H9 (cell line): ENCODE data around the gene SP110. TPM values are rescaled to one million over a fixed set of nuclear protein-coding genes. Genes with fewer than 3 reads are reported as not detected.

Experiments
- DNase-seq: peaks from one replicate; pipeline ENCODE4 v3.0.0-alpha.2; 2017
- H2AFZ ChIP-seq: one replicate; pipeline ENCODE4 v1.6.1; 2013; ENCODE audit warnings: mild to moderate bottlenecking, low read length, control low read depth, moderate library complexity
- H2AK5ac ChIP-seq: 2 replicates; pipeline ENCODE4 v1.6.1; 2013; ENCODE audit warnings: low read length, control low read depth, mixed read lengths; ENCODE audit not compliant: insufficient read length
- H2BK120ac ChIP-seq: one replicate; pipeline ENCODE4 v1.6.1; 2013; ENCODE audit warnings: low read depth, mild to moderate bottlenecking, low read length, control low read depth, inconsistent platforms; ENCODE audit not compliant: poor library complexity, severe bottlenecking
- H2BK12ac ChIP-seq: 2 replicates; pipeline ENCODE4 v1.6.1; 2013; ENCODE audit warnings: low read length, control low read depth, mixed read lengths, low read depth; ENCODE audit not compliant: insufficient read length
- H2BK15ac ChIP-seq: 2 replicates; pipeline ENCODE4 v1.6.1; 2013; ENCODE audit warnings: low read depth, low read length, control low read depth
- H2BK20ac ChIP-seq: one replicate; pipeline ENCODE4 v1.6.1; 2013; ENCODE audit warnings: low read depth, mild to moderate bottlenecking, low read length, control low read depth, inconsistent platforms; ENCODE audit not compliant: poor library complexity, severe bottlenecking
- H2BK5ac ChIP-seq: 2 replicates; pipeline ENCODE4 v1.6.1; 2013; ENCODE audit warnings: low read length, control low read depth, mixed read lengths; ENCODE audit not compliant: insufficient read length
- H3K14ac ChIP-seq: 2 replicates; pipeline ENCODE4 v1.6.1; 2013; ENCODE audit warnings: low read length, control low read depth; ENCODE audit not compliant: insufficient read depth
- H3K18ac ChIP-seq: 2 replicates; pipeline ENCODE4 v1.6.1; 2013; ENCODE audit warnings: low read depth, mild to moderate bottlenecking, mixed read lengths, low read length, control low read depth; ENCODE audit not compliant: insufficient read length
- H3K23ac ChIP-seq: 2 replicates; pipeline ENCODE4 v1.6.1; 2013; ENCODE audit warnings: low read length, control low read depth, mixed read lengths, low read depth; ENCODE audit not compliant: insufficient read length
- H3K23me2 ChIP-seq: 2 replicates; pipeline ENCODE4 v1.6.1; 2013; ENCODE audit warnings: low read depth, mild to moderate bottlenecking, mixed read lengths, low read length, control low read depth; ENCODE audit not compliant: insufficient read length, poor library complexity, severe bottlenecking
- H3K27ac ChIP-seq: 2 replicates; pipeline ENCODE4 v1.5.1; 2013; ENCODE audit warnings: low read length, control low read depth, mixed read lengths, low read depth; ENCODE audit not compliant: insufficient read length
- H3K27me3 ChIP-seq: 2 replicates; pipeline ENCODE4 v1.6.1; 2013; ENCODE audit warnings: low read length, control low read depth, inconsistent platforms; ENCODE audit not compliant: insufficient read depth
- H3K4ac ChIP-seq: 2 replicates; pipeline ENCODE4 v1.6.1; 2013; ENCODE audit warnings: low read depth, mild to moderate bottlenecking, control low read depth, inconsistent platforms, low read length, moderate library complexity
- H3K4me1 ChIP-seq: 2 replicates; pipeline ENCODE4 v1.6.1; 2013; ENCODE audit warnings: low read length, control low read depth, inconsistent platforms; ENCODE audit not compliant: insufficient read depth
- H3K4me2 ChIP-seq: 2 replicates; pipeline ENCODE4 v1.6.1; 2013; ENCODE audit warnings: low read length, control low read depth, mixed read lengths; ENCODE audit not compliant: insufficient read length, insufficient read depth
- H3K56ac ChIP-seq: 2 replicates; pipeline ENCODE4 v1.6.1; 2013; ENCODE audit warnings: low read depth, mild to moderate bottlenecking, mixed read lengths, low read length, control low read depth; ENCODE audit not compliant: insufficient read length
- H3K79me1 ChIP-seq: 2 replicates; pipeline ENCODE4 v1.6.1; 2013; ENCODE audit warnings: low read depth, mild to moderate bottlenecking, moderate library complexity, low read length, control low read depth, inconsistent platforms; ENCODE audit not compliant: insufficient read depth, poor library complexity, severe bottlenecking
- H3K79me2 ChIP-seq: 2 replicates; pipeline ENCODE4 v1.6.1; 2013; ENCODE audit warnings: low read length, control low read depth, inconsistent platforms; ENCODE audit not compliant: insufficient read depth
- H3K9ac ChIP-seq: 2 replicates; pipeline ENCODE4 v1.6.1; 2013; ENCODE audit warnings: low read length, control low read depth, mixed read lengths; ENCODE audit not compliant: insufficient read length; ENCODE audit errors: extremely low read depth
- H3K9me3 ChIP-seq: one replicate; pipeline ENCODE4 v1.6.1; 2013; ENCODE audit warnings: low read depth, low read length, inconsistent platforms; ENCODE audit not compliant: control insufficient read depth
- H3T11ph ChIP-seq: one replicate; pipeline ENCODE4 v1.6.1; 2013; ENCODE audit warnings: mild to moderate bottlenecking, low read length, control low read depth, inconsistent platforms
- H4K20me1 ChIP-seq: one replicate; pipeline ENCODE4 v1.6.1; 2013; ENCODE audit not compliant: control insufficient read depth, insufficient read length, insufficient read depth
- H4K5ac ChIP-seq: 2 replicates; pipeline ENCODE4 v1.6.1; 2013; ENCODE audit warnings: low read depth, mild to moderate bottlenecking, mixed read lengths, low read length, control low read depth; ENCODE audit not compliant: insufficient read length
- H4K8ac ChIP-seq: replicated peaks from 2 replicates; pipeline ENCODE4 v1.6.1; 2013; ENCODE audit warnings: low read length, control low read depth, mixed read lengths, low read depth; ENCODE audit not compliant: insufficient read length
- H4K91ac ChIP-seq: 2 replicates; pipeline ENCODE4 v1.6.1; 2013; ENCODE audit warnings: low read depth, mild to moderate bottlenecking, moderate library complexity, mixed read lengths, low read length, control low read depth; ENCODE audit not compliant: insufficient read length
- H3K27ac Mint-ChIP-seq, 3 experiments: 2 replicates in 2 of 3; 3 replicates in 1 of 3; pipeline ENCODE4 v1.8.0; 2020 to 2021; ENCODE audit warnings: mixed read lengths in 3 of 3, mild to moderate bottlenecking in 1 of 3, moderate library complexity in 1 of 3
- H3K27me3 Mint-ChIP-seq: 2 replicates; pipeline ENCODE4 v1.8.0; 2021; ENCODE audit warnings: low read depth, mild to moderate bottlenecking, moderate library complexity, mixed read lengths
- H3K36me3 Mint-ChIP-seq, 3 experiments: 2 replicates in 2 of 3; 3 replicates in 1 of 3; pipeline ENCODE4 v1.8.0; 2020 to 2021; ENCODE audit warnings: low read depth in 3 of 3, mixed read lengths in 3 of 3; ENCODE audit not compliant: insufficient read depth in 1 of 3
- H3K4me1 Mint-ChIP-seq, 2 experiments: 2 replicates each; pipeline ENCODE4 v1.8.0; 2020; ENCODE audit warnings: mixed read lengths in 2 of 2
- H3K4me3 Mint-ChIP-seq, 2 experiments: 2 replicates in 1 of 2; 3 replicates in 1 of 2; pipeline ENCODE4 v1.8.0; 2020 to 2021; ENCODE audit warnings: mild to moderate bottlenecking in 2 of 2, mixed read lengths in 2 of 2, moderate library complexity in 1 of 2
- H3K9me3 Mint-ChIP-seq, 2 experiments: 2 replicates in 1 of 2; 3 replicates in 1 of 2; pipeline ENCODE4 v1.8.0; 2020; ENCODE audit warnings: mild to moderate bottlenecking in 2 of 2, mixed read lengths in 2 of 2, moderate library complexity in 1 of 2
- CTCF ChIP-seq: fragments of 200-600 bp; sonication (generic); conservative IDR thresholded peaks from 3 replicates; pipeline ENCODE4 v1.8.0; 2021; ENCODE audit warnings: antibody characterized with exemption, mild to moderate bottlenecking
- WGBS: extraction: QIAGEN DNeasy Blood & Tissue Kit; methylation state at CpG from one replicate; pipeline ENCODE4 v1.1.7; 2013; ENCODE audit warnings: missing lambda C conversion rate, low lambda C conversion rate, mixed read lengths; ENCODE audit not compliant: insufficient read length; ENCODE audit errors: extremely low coverage; 5-methylcytosine and 5-hydroxymethylcytosine counted together
- total RNA-seq: library from RNA; stranded (reverse); gene quantifications from 2 replicates; pipeline ENCODE4 v1.2.1, GENCODE V29; 2021

The SP110 gene
- total RNA-seq, 1 experiment from 2014 or later, result 3.7 TPM

DNA sequence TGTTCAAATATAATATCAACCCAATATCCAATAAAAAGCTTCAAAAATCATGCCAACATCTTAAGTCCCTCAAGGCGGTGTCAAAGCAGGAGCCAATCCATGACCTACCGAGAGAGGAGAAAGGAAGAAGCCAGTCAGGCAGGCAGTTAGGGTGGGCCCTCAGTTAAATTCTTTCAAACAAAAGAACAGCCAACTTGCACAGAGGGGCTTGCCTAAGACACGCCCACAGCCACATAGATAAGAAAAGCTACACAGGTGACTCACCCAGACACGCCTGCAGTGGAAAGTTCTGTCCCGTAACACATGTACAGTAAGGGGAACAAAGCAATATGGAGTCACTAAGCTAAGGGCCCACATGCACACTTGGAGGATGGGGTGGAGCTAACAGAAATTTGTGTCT, 61.3 kb downstream of the SP110 start:
- Histone ChIP-seq H3K18ac (no peak overlapping the region), H3K79me2 (no peaks in the 10 kb centered on the region), H3K4me2 (no peak overlapping the region), H2BK120ac (no peak overlapping the region), H2BK15ac (no peak overlapping the region), H3K27me3 (no peaks in the 10 kb centered on the region), H3K9me3 (no peaks in the 10 kb centered on the region), H3K56ac (no peak overlapping the region), H3T11ph (no peak overlapping the region), H4K8ac (no peak overlapping the region), H2AFZ (no peak overlapping the region), H3K9ac (no peak overlapping the region), H4K20me1 (no peaks in the 10 kb centered on the region), H3K23me2 (no peaks in the 10 kb centered on the region), H3K14ac (no peak overlapping the region), H3K27ac (no peak overlapping the region), H2BK12ac (no peak overlapping the region), H2AK5ac (no peak overlapping the region), H3K79me1 (no peaks in the 10 kb centered on the region), H3K23ac (no peak overlapping the region), H3K4me1 (0 out of 2 replicates have a peak, but pooled peaks cover 2% of the 10 kb centered on the region), H4K91ac (no peak overlapping the region), H2BK5ac (no peak overlapping the region), H2BK20ac (no peak overlapping the region), H3K4ac (no peak overlapping the region), H4K5ac (no peak overlapping the region)
- peaks cover 11% of the 10 kb centered on the region in 2 experiments for H3K4me1 Mint-ChIP-seq
- TF ChIP-seq CTCF, result no peak
- no peak for DNase-seq
- peaks cover 0 to 9% of the 10 kb centered on the region in 2 experiments; a peak in 3 of 5 replicates for H3K9me3 Mint-ChIP-seq
- peaks cover 6% of the 10 kb centered on the region for H3K27me3 Mint-ChIP-seq
- WGBS, result no CpG with 5 or more reads among the region's 5 CpGs
- no peak overlapping the region for H3K27ac Mint-ChIP-seq
- peaks cover 2 to 16% (median 4%) of the 10 kb centered on the region in 3 experiments; a peak in 4 of 7 replicates for H3K36me3 Mint-ChIP-seq
- H3K4me3 Mint-ChIP-seq, result no peak overlapping the region
